ENCODE measurements around the gene ZNF638.

DNA sequence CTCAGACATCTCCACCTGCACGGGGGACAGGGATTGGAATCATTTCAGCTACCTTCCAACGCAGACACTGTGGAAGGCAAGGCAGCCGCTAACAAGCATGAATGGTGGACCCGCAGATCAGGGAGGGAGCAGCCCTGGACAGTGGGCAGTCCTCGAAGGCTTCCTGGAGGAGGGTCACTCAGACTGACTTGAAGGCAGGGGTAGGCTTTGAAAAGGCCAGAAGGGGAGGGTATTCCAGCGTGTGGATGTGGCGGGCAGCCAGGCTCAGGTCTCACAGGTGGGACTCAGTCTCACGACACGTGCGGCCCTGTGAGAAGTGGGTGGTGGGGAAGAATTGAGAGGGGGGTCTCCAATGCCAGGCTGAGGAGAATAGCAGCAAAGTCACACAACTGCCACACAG lies 151.7 kb downstream of the ZNF638 start:
- TF ChIP-seq ZBTB7A (IDR thresholded peaks at IDR 0.05; ENCODE audit: low read depth) (no peak), CEBPB (IDR thresholded peaks at IDR 0.05) (no peak), FOXM1 (IDR thresholded peaks at IDR 0.05; ENCODE audit: borderline replicate concordance, low read depth) (no peak), EGR1 (IDR thresholded peaks at IDR 0.05) (no peak), EP300 (IDR thresholded peaks at IDR 0.05; ENCODE audit: borderline replicate concordance) (no peak)
- TF ChIP-seq, protein P1, sequence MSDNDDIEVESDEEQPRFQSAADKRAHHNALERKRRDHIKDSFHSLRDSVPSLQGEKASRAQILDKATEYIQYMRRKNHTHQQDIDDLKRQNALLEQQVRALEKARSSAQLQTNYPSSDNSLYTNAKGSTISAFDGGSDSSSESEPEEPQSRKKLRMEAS (IDR thresholded peaks at IDR 0.05), result no peak
